GM13976 (cell line): ENCODE results near the gene NPHP3.

Source experiments
- DNase-seq: peaks from one replicate; pipeline ENCODE4 v3.0.0; 2012; ENCODE audit warnings: low spot score
- in situ Hi-C: fragments of 300-500 bp; cut with MboI; formaldehyde crosslinking; loops from one replicate; pipeline ENCODE4 v1.12.0; 2022; ENCODE audit warnings: low sequenced_read_pairs, mixed read lengths, inconsistent platforms; ENCODE audit not compliant: unreplicated experiment
- TF ChIP-seq, protein P1 (sequence below): IDR thresholded peaks from 2 replicates; pipeline ENCODE4 v1.5.1; 2012; ENCODE audit warnings: borderline replicate concordance, mild to moderate bottlenecking; ENCODE audit not compliant: insufficient read depth; ENCODE audit errors: extremely low read depth, missing control alignments, control extremely low read depth

The NPHP3 gene

GRCh38 chr3:132659000-132659364, 63.2 kb downstream of the NPHP3 start:
- in situ Hi-C loops, result no loop called here
- no peak for DNase-seq
- TF ChIP-seq, protein P1, sequence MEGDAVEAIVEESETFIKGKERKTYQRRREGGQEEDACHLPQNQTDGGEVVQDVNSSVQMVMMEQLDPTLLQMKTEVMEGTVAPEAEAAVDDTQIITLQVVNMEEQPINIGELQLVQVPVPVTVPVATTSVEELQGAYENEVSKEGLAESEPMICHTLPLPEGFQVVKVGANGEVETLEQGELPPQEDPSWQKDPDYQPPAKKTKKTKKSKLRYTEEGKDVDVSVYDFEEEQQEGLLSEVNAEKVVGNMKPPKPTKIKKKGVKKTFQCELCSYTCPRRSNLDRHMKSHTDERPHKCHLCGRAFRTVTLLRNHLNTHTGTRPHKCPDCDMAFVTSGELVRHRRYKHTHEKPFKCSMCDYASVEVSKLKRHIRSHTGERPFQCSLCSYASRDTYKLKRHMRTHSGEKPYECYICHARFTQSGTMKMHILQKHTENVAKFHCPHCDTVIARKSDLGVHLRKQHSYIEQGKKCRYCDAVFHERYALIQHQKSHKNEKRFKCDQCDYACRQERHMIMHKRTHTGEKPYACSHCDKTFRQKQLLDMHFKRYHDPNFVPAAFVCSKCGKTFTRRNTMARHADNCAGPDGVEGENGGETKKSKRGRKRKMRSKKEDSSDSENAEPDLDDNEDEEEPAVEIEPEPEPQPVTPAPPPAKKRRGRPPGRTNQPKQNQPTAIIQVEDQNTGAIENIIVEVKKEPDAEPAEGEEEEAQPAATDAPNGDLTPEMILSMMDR, result no peak

DNA sequence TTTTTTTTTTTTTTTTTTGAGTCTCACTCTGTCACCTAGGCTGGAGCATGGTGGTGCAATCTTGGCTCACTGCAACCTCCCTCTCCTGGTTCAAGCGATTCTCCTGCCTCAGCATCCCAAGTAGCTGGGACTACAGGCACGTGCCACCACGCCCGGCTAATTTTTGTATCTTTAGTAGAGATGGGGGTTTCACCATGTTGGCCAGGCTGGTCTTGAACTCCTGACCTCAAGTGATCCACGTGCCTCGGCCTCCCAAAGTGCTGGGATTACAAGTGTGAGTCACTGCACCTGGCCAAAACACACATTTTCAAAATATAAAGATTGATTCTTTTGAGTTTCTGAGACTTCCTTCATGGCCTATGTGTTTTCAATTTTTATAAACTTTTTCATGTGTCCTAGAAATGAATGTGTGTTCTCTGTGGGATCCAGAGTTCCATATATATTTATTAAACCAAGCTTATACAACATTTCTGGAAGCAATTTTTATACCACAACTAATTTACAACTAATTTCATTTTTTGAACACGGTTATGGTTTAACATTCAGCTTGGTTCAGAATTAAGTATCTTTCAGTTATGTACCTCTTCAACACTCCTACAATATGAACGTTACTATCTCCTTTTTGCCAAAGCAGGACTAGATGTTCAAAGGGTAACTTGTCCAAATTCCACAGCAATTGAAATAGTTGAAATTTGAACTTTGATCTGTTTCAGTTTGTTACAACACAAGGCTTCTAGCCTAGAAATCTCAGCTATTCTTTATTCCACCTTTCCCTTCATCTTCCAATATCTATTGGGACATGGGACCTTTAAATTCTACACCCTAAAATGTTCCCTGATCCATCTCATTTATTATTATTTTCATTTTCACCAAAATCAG, 64.1 kb downstream of the NPHP3 start:
- TF ChIP-seq, protein P1, result no peak
- no peak for DNase-seq
- in situ Hi-C loops, result no loop called here

GRCh38 chr3:132655471-132655870, 66.7 kb downstream of the NPHP3 start:
- TF ChIP-seq, protein P1, result no peak
- DNase-seq, result no peak
- in situ Hi-C loops, result no loop called here

- DNase-seq, result no peak
- in situ Hi-C loops, result no loop called here
- TF ChIP-seq, protein P1, result no peak
Measured at GRCh38 chr3:132654721-132655120, 67.5 kb downstream of the NPHP3 start.

GRCh38 chr3:132654190-132654589, 68.0 kb downstream of the NPHP3 start:
- in situ Hi-C loops, result no loop called here
- no peak for DNase-seq
- TF ChIP-seq, protein P1, result no peak

DNA sequence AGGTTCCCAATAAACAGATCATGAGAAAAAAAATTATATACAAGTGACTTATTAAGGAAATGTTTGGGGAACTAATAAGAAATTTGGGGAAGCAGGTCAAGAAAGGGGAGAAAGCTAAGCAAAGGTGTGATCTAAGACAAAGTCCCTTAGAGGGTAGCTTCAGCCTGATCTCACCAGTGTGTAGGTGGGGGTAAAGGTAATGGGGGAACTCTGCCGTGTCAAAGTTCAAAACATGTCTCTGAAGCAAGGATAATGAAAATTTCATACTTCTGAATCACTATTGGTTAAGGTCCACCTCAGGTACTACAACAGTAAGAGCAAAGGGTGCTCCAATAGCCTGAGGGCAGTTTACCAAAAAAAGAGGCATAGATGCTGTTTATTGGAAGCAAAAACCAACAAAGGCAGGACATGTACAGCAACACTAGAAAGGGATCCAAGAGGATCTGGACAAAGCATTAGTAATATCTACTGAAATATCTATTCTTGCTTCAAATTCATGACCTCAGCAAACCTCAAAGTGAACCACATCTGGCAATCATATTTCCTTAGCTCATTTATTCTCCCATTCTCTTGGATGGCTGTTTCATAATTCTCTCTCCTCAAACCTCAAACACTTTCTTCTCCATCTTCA, 69.5 kb downstream of the NPHP3 start:
- no peak for DNase-seq
- in situ Hi-C loops, result no loop called here

More for the DNA sequence above, 69.5 kb downstream of the NPHP3 start:
- TF ChIP-seq, protein P1, result no peak
